NCI-H1092 (cell line): ENCODE data around the gene ENTPD5.

ENCODE experiments used
- DNase-seq: peaks from one replicate; lab custom pipeline; 2025; lab: John Stamatoyannopoulos, UW

Gene ENTPD5, protein sequence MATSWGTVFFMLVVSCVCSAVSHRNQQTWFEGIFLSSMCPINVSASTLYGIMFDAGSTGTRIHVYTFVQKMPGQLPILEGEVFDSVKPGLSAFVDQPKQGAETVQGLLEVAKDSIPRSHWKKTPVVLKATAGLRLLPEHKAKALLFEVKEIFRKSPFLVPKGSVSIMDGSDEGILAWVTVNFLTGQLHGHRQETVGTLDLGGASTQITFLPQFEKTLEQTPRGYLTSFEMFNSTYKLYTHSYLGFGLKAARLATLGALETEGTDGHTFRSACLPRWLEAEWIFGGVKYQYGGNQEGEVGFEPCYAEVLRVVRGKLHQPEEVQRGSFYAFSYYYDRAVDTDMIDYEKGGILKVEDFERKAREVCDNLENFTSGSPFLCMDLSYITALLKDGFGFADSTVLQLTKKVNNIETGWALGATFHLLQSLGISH

DNA sequence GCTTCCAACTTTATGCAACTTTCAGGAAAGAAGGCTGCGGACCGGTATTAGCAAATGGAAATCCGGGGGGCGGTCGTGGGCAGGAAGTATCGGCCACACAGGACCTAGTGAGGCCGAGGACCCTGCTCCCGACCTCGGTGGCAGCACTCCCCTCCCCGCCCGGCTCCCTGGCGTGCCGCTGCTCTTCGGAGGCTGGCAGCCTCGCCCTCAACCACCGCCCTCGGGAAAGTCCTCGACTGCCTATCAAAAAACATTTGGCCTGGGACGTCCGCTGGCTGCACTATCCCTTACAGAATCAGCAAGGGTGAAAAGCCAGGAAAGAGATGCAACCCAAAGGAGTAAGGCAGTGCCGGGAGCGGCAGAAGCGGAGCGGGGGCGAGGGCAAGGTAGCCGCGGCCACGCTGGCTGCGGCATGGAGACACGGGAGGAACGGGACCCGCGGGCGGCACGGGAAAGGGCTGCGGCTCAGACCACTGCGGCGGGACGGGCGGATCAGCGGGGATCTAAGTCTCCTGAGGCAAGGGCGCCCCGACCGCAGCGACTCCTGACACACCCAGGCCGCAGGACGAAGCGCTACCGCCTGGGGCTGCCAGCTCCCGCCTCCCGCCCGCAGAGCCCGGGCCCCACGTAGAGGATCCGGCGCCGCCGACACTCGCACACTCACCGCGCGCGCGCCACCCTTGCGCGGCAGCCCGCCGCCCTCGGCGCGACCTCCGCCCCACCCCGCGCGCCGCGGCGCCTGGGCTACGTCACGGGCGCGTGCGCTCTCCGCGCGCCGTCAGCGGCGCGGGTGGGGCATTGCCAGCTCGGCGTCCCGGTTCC is at the start of gene ENTPD5, which contains the start of gene BBOF1:
ENTPD5 (minus strand) TSS at position 703 of the 822 bp plus-strand sequence. CDS start 31,186 bp downstream, outside the sequence.
BBOF1 (plus strand) TSS at position 764 of the 822 bp plus-strand sequence. CDS start 130 bp downstream, outside the sequence.
- DNase-seq: peak; percentile 58

DNA sequence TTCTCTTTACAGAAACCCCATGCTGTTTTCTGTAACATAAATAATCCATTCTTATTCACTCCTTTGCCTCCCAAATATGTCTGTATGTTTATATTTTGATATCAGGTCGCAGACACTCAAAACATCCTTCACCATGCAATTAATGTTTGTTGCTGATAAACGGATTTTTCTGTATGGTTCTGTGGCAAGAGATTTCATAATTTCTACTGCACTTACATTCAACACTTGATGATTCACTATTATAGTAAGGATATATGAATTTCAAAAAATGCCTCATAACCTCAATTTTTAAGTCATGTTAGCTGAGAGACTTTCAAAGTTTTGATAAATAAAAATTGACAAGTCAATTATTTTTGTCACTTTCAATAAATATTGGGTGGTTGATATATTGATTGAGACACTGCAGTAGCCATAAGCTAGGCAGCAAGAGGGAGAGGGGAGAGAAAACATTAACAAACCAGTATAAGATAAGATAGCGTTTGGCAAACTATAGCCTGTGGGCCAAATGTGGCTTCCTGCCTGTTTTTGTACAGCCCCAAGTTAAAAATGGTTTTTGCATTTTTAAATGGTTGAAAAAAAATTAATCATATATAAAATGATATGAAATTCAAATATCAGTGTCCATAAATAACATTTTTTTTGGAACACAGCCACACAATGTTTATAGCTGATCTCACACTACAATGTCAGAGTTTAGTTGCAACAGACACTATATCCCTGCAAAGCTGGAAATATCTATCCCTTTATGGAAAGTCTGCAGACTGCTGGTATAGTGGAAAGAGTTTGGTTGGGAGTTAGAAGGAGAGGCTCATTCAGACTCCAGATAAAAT is 46.9 kb upstream of the ENTPD5 start:
- no peak for DNase-seq

DNA sequence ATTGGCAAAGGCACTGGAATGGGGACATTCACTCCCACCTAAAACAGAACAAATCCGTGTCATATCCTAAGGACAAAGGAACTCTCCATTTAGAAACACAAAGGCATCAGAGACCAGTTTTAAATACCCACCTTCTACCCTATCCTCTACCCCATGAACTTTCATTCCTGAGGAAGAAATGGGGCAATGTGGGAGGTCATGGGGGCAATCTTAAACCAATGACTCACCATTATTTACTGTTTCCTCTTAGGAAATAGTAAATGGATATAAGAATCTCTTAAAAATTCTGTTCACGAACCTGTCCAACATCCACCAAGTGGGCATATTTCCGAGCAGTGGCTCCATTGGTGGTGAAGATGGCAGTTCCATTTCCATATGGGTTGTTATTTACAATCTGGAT is 45.8 kb upstream of the ENTPD5 start:
- no peak for DNase-seq

DNA sequence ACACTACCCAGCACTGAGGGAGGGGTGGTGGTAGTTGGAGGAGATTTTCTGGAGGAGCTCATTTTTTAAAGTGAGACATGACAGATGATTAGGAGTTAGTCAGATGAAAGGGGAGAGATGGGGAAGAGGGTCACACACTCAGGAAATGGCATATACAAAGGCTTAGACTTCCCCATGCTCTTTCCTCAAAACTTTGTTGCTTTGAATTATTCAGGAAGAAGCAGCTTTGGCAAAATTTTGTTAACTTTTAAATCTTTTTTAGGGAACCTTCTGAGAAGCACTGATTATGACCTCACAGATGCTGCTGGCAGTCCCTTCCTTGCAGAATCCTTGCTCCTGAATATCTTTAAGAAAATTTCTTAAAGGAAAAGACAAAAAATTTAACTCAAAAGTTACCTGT is 45.3 kb upstream of the ENTPD5 start:
- DNase-seq: no peak

DNA sequence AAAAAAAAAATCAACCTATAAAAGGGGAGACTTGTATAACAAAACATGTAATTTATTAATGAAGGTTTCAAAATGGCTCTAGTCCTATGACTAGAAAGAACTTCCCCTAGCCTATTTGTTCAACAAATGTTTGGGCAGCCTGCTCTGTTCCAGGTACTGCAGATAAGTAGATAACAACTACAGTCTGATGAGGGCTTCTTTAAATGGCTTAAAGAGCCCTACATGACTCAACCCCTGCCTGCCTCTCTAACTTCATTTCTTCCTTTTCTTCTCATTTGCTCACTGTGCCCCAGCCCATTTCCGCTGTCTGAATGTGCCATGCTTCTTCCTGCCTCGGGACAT is 43.7 kb upstream of the ENTPD5 start:
- no peak for DNase-seq

DNA sequence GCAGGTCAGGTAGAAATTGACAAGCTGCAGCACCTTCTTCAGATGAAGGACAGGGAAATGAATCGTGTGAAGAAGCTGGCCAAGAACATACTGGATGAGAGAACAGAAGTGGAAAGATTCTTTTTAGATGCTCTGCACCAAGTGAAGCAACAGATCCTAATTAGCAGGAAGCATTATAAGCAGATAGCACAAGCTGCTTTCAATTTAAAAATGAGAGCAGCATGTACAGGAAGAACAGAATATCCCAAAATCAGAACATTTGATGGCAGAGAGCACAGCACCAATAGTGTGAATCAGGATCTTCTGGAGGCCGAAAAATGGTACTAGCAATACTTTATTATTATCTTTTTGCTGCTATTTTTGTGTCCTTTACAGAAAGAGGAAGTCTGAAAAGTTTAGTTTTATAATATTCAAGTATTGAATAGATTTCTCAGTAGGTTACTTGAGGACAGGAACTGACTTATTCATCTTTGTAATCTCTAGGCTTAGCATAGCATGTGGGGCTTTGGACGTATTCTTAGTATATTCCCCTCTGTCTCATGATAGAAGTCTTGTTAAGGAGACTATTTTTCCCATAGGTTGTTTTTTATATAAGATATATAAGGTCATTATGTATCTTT is 30.9 kb upstream of the ENTPD5 start:
- DNase-seq: no peak

DNA sequence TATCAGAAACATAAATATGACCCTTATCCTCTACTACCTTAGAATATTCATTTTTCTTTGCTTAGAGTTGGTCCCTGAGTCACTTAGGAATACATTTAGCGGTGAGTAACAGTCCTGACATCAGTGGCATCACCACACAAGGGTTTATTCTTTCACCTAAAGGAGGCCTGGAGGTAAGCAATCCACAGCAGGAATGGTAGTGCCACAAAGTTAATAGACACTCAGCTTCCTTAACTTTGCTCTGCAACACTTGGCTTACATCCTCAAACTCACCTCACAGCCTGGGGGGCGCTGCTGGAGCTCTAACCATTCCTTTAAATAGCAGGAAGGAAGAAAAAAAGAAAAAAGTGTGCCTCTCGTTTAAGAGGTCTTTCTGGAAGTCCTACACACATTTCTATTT is 29.2 kb upstream of the ENTPD5 start:
- DNase-seq: no peak

DNA sequence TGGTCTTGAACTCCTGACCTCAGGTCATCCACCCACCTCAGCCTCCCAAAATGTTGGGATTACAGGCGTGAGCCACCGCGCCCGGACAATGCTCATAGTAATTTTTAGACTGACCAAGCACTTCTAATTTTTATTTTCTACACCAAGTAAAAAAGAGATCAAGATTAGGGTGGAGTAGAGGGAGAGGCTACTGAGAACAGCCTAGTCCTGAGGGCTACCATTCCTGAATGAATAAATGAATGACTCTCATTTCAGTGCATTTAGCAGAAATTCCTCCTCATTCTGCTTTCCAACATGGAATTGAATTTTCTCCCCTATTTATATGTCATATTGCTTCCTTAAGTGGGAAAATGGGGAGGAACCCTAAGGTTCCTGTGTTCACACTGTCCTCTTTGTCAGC is 26.4 kb upstream of the ENTPD5 start:
- no peak for DNase-seq

DNA sequence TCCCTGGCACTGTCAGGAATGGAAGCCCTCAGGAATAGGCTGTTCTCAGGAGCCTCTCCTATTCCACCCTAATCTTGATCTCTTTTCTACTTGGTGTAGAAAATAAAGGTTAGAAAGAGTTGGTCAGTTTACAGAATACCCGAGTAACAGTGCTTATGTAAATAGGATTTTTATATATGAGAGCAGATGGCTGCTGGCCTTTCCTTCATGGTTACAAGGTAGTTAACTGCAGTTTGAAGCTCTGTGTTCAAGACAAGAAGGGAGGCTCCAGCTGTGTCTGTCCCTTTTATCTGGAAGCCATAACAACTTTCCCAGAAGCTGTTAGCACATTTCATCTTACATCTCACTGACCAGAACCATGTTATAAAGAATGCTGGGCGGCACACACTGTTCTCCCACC is 23.2 kb upstream of the ENTPD5 start:
- DNase-seq: no peak

DNA sequence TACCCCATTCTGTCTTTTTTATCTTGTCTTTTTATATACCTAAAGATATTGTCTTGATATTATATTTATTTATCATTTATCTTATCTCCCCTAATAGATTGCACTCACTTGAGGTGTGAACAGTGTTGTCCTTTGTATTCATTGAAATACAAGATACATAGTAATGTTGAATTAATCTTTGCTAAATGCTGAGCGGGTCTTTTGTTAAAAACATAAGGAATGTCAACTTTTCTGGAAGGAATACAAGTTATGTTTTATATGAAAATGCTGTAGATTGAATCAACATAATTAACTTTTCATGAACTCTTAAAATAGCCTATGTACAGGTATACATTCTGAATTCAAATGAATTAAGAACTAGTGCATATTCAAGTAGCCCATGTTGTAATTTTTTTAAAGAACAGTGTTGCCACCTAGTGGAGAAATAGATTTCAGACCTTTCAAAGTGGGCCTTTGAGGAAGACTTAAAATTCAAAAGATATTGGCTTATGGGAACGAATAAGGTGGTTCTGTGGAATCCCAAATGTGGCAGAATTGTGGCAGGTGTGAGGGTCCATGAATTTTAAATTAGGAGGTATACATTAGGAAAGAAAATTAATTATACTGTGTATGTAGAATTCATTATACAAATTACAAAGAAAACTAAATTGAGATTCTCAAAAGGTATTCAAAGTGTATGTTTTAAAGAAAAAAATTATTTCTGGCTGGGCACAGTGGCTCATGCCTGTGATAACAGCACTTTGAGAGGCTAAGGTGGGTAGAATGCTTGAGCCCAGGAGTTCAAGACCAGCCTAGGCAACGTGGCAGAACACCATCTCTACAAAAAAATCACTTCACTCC is 19.2 kb upstream of the ENTPD5 start:
- peak; percentile 31 for DNase-seq

DNA sequence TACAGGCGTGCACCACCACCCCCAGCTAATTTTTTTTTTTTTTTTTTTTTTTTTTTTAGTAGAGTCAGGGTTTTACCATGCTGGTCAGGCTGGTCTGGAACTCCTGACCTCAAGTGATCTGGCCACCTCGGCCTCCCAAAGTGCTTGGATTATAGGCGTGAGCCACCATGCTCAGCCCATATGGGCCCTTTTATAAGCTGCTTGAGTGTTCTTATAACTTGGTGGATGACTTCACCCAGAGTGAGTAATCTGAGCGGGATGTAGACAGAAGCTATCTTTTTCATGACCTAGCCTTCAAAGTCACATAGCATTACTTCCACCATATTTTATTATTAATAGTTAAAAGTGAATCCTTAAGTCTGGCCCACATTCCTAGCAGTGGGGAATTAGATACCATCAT is 16.5 kb upstream of the ENTPD5 start:
- DNase-seq: no peak

DNA sequence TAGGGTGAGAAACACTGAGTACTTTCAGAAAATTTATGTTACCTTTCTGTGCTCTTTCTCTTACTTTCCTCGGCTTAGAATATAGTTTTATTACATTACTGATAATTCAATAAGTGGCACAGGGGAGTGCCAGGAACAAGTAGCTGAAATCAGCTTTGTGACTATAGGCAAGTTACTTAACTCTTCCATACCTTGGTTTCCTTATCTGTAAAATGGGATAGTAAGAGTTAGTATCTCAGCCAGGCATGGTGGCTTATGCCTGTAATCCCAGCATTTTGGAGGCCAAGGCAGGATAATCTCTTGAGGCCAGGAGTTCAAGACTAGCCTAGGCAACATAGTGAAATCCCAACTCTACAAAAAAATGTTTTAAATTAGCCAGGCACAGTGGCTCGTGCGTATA is 15.5 kb upstream of the ENTPD5 start:
- DNase-seq: no peak

DNA sequence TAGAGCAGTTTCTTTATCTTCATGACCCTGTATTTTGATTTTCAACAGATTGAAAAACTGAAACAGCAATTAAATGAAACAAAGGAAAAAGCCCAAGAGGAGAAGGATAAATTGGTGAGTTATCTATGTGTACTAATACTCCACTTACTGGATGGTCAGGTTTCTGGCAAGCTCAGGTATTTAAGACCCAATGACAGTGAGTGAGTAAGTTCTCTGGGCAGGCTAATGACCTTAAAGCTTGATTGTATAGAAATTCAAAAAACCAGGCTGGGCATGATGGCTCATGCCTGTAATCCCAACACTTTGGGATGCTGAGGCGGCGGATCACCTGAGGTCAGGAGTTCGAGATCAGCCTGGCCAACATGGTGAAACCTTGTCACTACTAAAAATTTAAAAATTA is 10.0 kb upstream of the ENTPD5 start:
- no peak for DNase-seq

DNA sequence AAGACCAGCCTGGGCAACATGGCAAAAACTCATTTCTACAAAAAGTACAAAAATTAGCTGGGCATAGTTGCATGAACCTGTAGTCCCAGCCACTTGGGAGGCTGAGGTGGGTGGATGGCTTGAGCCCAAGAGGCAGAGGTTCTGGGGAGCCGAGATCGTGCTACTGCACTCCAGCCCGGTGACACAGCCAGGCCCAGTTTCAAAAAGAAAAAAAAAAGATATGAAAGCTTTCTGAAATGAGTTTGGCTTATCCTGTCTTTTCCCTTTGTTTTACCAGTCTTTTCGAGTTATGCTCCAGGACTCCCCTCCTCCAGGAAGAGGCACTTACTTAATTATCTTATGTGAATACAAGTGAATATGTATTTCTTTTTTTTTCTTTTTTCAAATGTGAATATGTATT is 3.3 kb upstream of the ENTPD5 start:
- DNase-seq: no peak

DNA sequence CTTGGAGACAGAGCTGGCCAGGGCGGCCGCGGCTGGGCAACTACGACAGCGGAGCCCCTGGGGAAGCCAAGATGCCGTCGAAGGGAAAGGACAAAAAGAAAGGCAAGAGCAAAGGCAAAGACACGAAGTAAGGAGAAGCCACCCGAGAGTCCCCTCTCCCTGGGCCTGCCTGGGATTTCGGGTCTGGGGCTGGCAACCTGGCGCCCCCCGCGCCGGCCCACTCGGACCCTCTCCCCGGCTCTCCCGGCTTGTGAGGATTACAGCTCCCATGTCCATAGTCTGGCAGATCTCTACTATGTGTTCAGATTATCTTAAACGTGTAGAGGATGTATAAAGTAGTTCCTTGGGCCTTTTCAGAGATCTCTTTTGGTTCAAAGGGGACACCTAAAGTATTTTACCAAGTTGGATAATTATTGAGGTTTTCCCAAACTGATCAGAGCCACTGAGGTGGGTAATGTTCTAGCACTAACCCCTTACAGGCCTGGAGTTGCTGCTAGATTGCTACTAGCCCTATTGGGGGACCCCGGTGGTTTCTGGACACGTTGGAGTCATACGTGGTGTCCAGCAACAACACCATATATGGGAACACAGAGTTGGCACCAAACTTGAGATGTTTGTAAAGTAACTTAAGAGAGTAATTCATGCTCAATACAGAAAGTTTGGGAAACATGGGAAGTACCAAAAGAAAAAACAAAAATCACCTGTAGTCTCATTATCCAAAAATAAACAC is 485 bp upstream of the ENTPD5 start:
- DNase-seq: no peak

DNA sequence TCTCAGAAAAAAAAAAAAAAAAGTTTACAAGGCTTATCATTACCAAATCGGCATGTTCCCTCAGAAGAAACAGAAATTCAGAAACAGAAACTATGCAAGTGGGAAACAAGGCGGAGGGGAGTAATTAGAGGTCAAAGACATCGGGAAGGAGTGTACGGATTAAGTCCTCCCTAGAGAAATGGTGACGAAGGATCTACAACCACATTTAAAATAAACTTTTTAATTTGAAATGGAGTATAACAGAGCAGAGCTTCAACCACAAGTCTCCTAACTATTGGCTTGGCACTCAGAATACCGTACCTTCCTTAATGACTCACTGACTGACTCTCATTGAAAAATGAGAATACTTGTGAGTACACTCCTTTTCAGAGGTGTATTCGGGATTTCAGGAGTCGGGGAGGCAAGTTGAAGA is 908 bp downstream of the ENTPD5 start:
- no peak for DNase-seq

DNA sequence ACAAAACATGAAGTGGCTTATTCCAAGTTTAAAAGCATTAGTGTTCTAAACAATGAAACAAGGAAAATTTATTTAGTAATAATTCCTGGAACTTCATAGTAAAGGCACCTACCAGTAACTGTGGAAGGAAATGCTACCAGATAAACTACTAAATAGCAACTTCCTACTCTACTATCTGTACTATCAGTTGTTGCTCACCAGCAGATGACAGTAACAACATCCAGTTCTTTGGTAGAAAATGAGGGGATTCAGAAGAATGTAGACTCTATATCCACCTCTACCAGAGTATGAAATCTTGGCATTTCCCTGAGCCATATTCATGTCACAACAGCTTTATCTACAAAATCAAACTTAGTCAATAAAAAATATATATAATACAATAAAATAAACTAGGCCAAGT is 3.1 kb downstream of the ENTPD5 start:
- DNase-seq: no peak

DNA sequence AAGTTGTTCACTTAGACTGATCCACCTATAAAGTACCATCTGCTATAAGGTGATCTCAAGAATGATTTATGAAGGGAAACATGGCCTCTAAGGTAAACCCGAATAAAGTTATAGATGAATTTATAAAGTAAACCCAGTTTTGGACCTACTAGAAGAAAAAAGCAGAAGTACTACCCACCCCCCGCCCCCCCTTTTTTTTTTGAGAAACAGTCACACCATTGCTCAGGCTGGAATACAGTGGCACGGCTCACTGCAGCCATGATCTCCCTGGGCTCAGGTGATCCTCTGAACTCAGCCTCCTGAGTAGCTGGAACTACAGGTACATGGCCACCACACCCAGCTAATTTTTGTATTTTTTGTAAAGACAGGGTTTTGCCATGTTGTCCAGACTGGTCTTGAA is 3.9 kb downstream of the ENTPD5 start:
- no peak for DNase-seq

DNA sequence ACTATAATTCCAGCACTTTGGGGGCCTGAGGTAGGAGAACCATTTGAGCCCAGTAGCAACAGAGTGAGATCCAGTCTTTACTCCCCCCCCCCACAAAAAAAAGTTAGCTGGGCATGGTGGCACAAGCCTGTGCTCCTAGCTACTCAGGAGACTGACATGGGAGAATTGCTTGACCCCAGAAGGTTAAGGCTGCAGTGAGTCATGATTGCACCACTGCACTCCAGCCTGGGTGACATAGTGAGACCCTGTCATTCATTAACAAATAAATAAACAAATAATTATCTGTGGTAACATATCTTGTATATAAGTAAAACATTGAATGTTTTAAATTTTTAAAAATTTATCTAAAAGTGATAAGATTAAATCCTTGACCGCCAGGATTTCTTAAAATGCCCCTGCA is 4.8 kb downstream of the ENTPD5 start:
- DNase-seq: no peak

DNA sequence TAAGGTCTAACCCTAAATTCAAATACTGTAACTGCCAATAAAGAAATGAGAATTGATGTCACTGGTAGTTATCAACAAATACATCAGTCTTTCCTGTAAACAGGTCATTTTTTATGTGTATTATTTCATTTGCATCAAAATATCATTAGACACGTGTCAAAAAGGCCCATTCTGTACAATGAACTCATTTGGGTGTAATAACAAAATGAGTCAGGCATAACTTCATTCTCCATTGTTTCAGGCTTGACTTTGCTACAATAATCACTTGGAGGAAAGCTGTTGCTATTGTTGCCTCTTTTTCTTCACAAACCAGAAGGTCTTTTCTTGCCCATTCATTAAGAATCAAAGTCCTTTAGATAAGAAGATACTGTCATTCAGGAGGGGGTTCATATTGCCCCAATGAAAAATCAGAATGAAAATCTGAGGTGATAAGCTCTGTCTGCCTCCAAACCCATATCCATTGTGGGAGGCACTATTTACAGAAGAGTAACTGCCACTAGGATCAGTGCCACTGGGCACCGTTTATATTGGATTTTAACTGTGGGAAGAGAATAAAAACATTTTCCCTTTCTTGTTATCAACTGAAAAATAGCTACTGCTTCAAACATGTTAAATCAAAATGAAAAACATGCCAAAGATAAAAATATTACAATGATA is 10.1 kb downstream of the ENTPD5 start:
- DNase-seq: no peak
